CD14-positive monocyte (primary cell): ENCODE measurements around the gene HSPG2. TPM values are rescaled to one million over a fixed set of nuclear protein-coding genes. Genes with fewer than 3 reads are reported as not detected.
A peak's percentile ranks its signal among the peaks of the same experiment; 100 is the strongest.

Experiments used
- DNase-seq, 3 donors: peaks; one replicate each; pipeline ENCODE4 v3.0.0-alpha.2; 2011 to 2022
- H2AFZ ChIP-seq: 2 replicates; pipeline ENCODE4 v1.6.0; 2012; ENCODE audit warnings: mild to moderate bottlenecking, low read depth, low read length, inconsistent platforms; ENCODE audit not compliant: insufficient read depth, poor library complexity, severe bottlenecking
- H3K27ac ChIP-seq, 2 donors: 1 replicate in 1 of 2; 2 replicates in 1 of 2; pipeline ENCODE4 v1.5.1; 2012 to 2013; ENCODE audit warnings: low read length in 2 of 2, control low read depth in 1 of 2, inconsistent platforms in 1 of 2, low read depth in 1 of 2, mild to moderate bottlenecking in 1 of 2
- H3K27me3 ChIP-seq, 2 donors: one replicate each; pipeline versions ENCODE4 v1.6.0 to v1.6.1; 2011 to 2013; ENCODE audit warnings: low read length in 2 of 2; ENCODE audit not compliant: control insufficient read depth in 2 of 2, insufficient read depth in 2 of 2
- H3K36me3 ChIP-seq, 2 donors: replicated peaks in 1 of 2; 1 replicate in 1 of 2; 2 replicates in 1 of 2; pipeline versions ENCODE4 v1.5.1 to v1.6.1; 2012 to 2013; ENCODE audit warnings: low read length in 2 of 2, control low read depth in 1 of 2, inconsistent platforms in 1 of 2, mild to moderate bottlenecking in 1 of 2; ENCODE audit not compliant: insufficient read depth in 2 of 2, control insufficient read depth in 1 of 2
- H3K4me1 ChIP-seq, 2 donors: 1 replicate in 1 of 2; 2 replicates in 1 of 2; pipeline versions ENCODE4 v1.5.1 to v1.6.1; 2012 to 2013; ENCODE audit warnings: low read length in 2 of 2, control low read depth in 1 of 2, inconsistent platforms in 1 of 2, mild to moderate bottlenecking in 1 of 2, moderate library complexity in 1 of 2; ENCODE audit not compliant: insufficient read depth in 2 of 2, control insufficient read depth in 1 of 2
- H3K4me2 ChIP-seq: replicated peaks from 2 replicates; pipeline ENCODE3; 2012; ENCODE audit warnings: low read length, moderate library complexity, mild to moderate bottlenecking; ENCODE audit not compliant: poor library complexity, severe bottlenecking; ENCODE audit errors: extremely low read depth
- H3K4me3 ChIP-seq, 3 experiments: fragments of 200-600 bp in 1 of 3; sonication (generic) in 1 of 3; replicated peaks in 1 of 3; 1 replicate in 2 of 3; 2 replicates in 1 of 3; pipeline ENCODE4 v1.5.1; 2011 to 2013; ENCODE audit warnings: low read length in 3 of 3, mild to moderate bottlenecking in 3 of 3, control low read depth in 2 of 3, low read depth in 2 of 3, inconsistent platforms in 1 of 3, moderate library complexity in 1 of 3
- H3K79me2 ChIP-seq: 2 replicates; pipeline ENCODE4 v1.6.0; 2012; ENCODE audit warnings: mild to moderate bottlenecking, control low read depth, inconsistent platforms, low read length, moderate library complexity; ENCODE audit not compliant: insufficient read depth
- H3K9ac ChIP-seq: 2 replicates; pipeline ENCODE4 v1.6.0; 2017; ENCODE audit warnings: low read length, mild to moderate bottlenecking; ENCODE audit not compliant: insufficient read depth, poor library complexity, severe bottlenecking
- H3K9me3 ChIP-seq, 2 donors: replicated peaks in 1 of 2; 1 replicate in 1 of 2; 2 replicates in 1 of 2; pipeline versions ENCODE4 v1.5.1 to v1.6.1; 2012 to 2013; ENCODE audit warnings: low read length in 2 of 2, control low read depth in 1 of 2; ENCODE audit not compliant: control insufficient read depth in 1 of 2, insufficient read depth in 1 of 2
- H4K20me1 ChIP-seq: 2 replicates; pipeline ENCODE4 v1.6.0; 2012; ENCODE audit warnings: mild to moderate bottlenecking, low read length, control low read depth, moderate library complexity; ENCODE audit not compliant: insufficient read depth
- H3K27ac Mint-ChIP-seq, 7 donors: one replicate each; pipeline ENCODE4 v1.8.0; 2020; ENCODE audit warnings: mild to moderate bottlenecking in 7 of 7, mixed read lengths in 7 of 7, moderate library complexity in 6 of 7, inconsistent platforms in 2 of 7
- H3K27me3 Mint-ChIP-seq, 3 donors: one replicate each; pipeline ENCODE4 v1.8.0; 2021 to 2022; ENCODE audit warnings: low read depth in 3 of 3, mild to moderate bottlenecking in 3 of 3, mixed read lengths in 3 of 3, moderate library complexity in 3 of 3, inconsistent platforms in 1 of 3
- H3K36me3 Mint-ChIP-seq, 2 donors: one replicate each; pipeline ENCODE4 v1.8.0; 2020; ENCODE audit warnings: mixed read lengths in 2 of 2, inconsistent platforms in 1 of 2, mild to moderate bottlenecking in 1 of 2
- H3K4me1 Mint-ChIP-seq: one replicate; pipeline ENCODE4 v1.8.0; 2020; ENCODE audit warnings: mild to moderate bottlenecking, mixed read lengths
- H3K4me3 Mint-ChIP-seq, 2 donors: one replicate each; pipeline ENCODE4 v1.8.0; 2020; ENCODE audit warnings: mild to moderate bottlenecking in 2 of 2, mixed read lengths in 2 of 2, moderate library complexity in 1 of 2
- H3K9me3 Mint-ChIP-seq, 7 donors: one replicate each; pipeline ENCODE4 v1.8.0; 2020 to 2022; ENCODE audit warnings: mixed read lengths in 7 of 7, mild to moderate bottlenecking in 6 of 7, moderate library complexity in 6 of 7, inconsistent platforms in 2 of 7
- CTCF ChIP-seq: fragments of 200-600 bp; IDR thresholded peaks from one replicate; pipeline ENCODE4 v1.8.0; 2022; ENCODE audit warnings: antibody characterized with exemption, mild to moderate bottlenecking
- WGBS: methylation state at CpG from one replicate; pipeline ENCODE4 v1.1.5; 2013; ENCODE audit warnings: missing lambda C conversion rate; ENCODE audit not compliant: insufficient coverage; 5-methylcytosine and 5-hydroxymethylcytosine counted together
- intact Hi-C, 2 donors: fragments of 100-400 bp; cut with micrococcal nuclease; formaldehyde crosslinking; loops; one replicate each; pipeline versions ENCODE4 v1.15.0 to v1.15.1; 2023
- polyA plus RNA-seq, 3 donors: library from polyadenylated mRNA; depleted of rRNA in 1 of 3; unstranded in 2 of 3; stranded (reverse) in 1 of 3; fragments of 300-500 nt in 2 of 3; fragments of >200 nt in 1 of 3; fragmentation: Illumina TruSeq in 2 of 3; gene quantifications; 1 replicate in 2 of 3; 2 replicates in 1 of 3; pipeline ENCODE4 v1.2.3, GENCODE V29; 2012 to 2021

The HSPG2 gene
- polyA plus RNA-seq, 3 donors: 0.44 TPM; not detected in 2

GRCh38 chr1:21942464-21942863 lies 5.4 kb upstream of the HSPG2 start:
- Mint-ChIP-seq H3K27ac (no peak overlapping the region), H3K4me1 (peaks cover 25% of the 10 kb centered on the region), H3K9me3 (peaks cover 0 to 2% (median 0%) of the 10 kb centered on the region in 7 donors), H3K36me3 (peaks cover 0 to 3% of the 10 kb centered on the region in 2 donors), H3K27me3 (peaks cover 0 to 7% (median 6%) of the 10 kb centered on the region in 3 donors), H3K4me3 (peak overlapping the region in 1 of 2 donors; percentile 48)
- Histone ChIP-seq H3K9ac (no peak overlapping the region), H3K4me1 (peaks cover 15 to 27% of the 10 kb centered on the region in 2 donors), H3K9me3 (no peaks in the 10 kb centered on the region), H3K4me2 (no peak overlapping the region), H4K20me1 (no peaks in the 10 kb centered on the region), H3K27me3 (no peaks in the 10 kb centered on the region), H3K79me2 (no peaks in the 10 kb centered on the region), H3K4me3 (no peak overlapping the region), H3K27ac (no peak overlapping the region), H2AFZ (no peak overlapping the region), H3K36me3 (no peaks in the 10 kb centered on the region)
- DNase-seq: no peak
- intact Hi-C loops: no loop called here
- no peak for TF ChIP-seq CTCF
- WGBS: 86% methylated on average over 10 of the region's 10 CpGs

- H3K36me3 Mint-ChIP-seq: peaks cover 0 to 3% of the 10 kb centered on the region in 2 donors
- Histone ChIP-seq H3K27ac (no peak overlapping the region), H3K79me2 (no peaks in the 10 kb centered on the region), H3K9me3 (no peaks in the 10 kb centered on the region), H3K9ac (no peak overlapping the region), H2AFZ (no peak overlapping the region), H3K4me2 (no peak overlapping the region), H3K4me1 (peaks cover 19 to 33% of the 10 kb centered on the region in 2 donors), H4K20me1 (no peaks in the 10 kb centered on the region), H3K27me3 (peaks cover 2 to 4% of the 10 kb centered on the region in 2 donors), H3K36me3 (no peaks in the 10 kb centered on the region), H3K4me3 (no peak overlapping the region)
- peaks cover 0 to 2% (median 0%) of the 10 kb centered on the region in 7 donors for H3K9me3 Mint-ChIP-seq
- TF ChIP-seq CTCF: no peak
- peaks cover 3 to 9% (median 9%) of the 10 kb centered on the region in 3 donors for H3K27me3 Mint-ChIP-seq
- H3K4me1 Mint-ChIP-seq: peaks cover 28% of the 10 kb centered on the region
- WGBS: no CpG with 5 or more reads among the region's 5 CpGs
- intact Hi-C loops: no loop called here
- H3K27ac Mint-ChIP-seq: peak overlapping the region in 1 of 7 donors; percentile 54
- no peak overlapping the region for H3K4me3 Mint-ChIP-seq
- DNase-seq: no peak
Observed at GRCh38 chr1:21941370-21941769, 4.3 kb upstream of the HSPG2 start.
